HepG2 (cell line): ENCODE data around the gene CCND2. TPM values are rescaled to one million over a fixed set of nuclear protein-coding genes. Genes with fewer than 3 reads are reported as not detected.
A peak's percentile ranks its signal among the peaks of the same experiment; 100 is the strongest.

Source experiments
- ATAC-seq: fragments of 200-7000 bp; cut with Tn5 transposase; 3 replicates; pipeline ENCODE4 v1.9.1; 2020; ENCODE audit warnings: mild to moderate bottlenecking, moderate library complexity
- BruUV-seq: library from RNA; stranded (reverse); fragments of 400-500 nt; replicated peaks from 2 replicates; lab custom pipeline; 2021; lab: Mats Ljungman, UMichigan
- CTCF ChIA-PET: fragments of 300-600 bp; formaldehyde crosslinking; extraction: SDS; loops from one replicate; lab custom pipeline; 2021; ENCODE audit warnings: low total read pairs, inconsistent platforms, low intra/inter-chr PET ratio; lab: Yijun Ruan, JAX
- POLR2A ChIA-PET: fragments of 350-600 bp; sonication (Branson Sonifier 250); formaldehyde crosslinking; loops from one replicate; lab custom pipeline; 2020; ENCODE audit warnings: antibody characterized with exemption, inconsistent platforms; lab: Yijun Ruan, JAX
- DNase-seq: peaks from one replicate; pipeline ENCODE4 v3.0.0-alpha.2; 2015; ENCODE audit warnings: low spot score
- FAIRE-seq: peaks from 3 replicates; lab custom pipeline; 2011; peaks lifted over from hg19 to GRCh38; lab: Jason Lieb, UNC
- H2AFZ ChIP-seq: one replicate; pipeline ENCODE4 v1.6.1; 2011; ENCODE audit warnings: low read length, inconsistent platforms
- H3K27ac ChIP-seq: fragments of 300-600 bp; 3 replicates; pipeline ENCODE4 v1.8.0; 2011; ENCODE audit warnings: mixed run types, mild to moderate bottlenecking, mixed read lengths, low read length, inconsistent platforms; ENCODE audit not compliant: insufficient read depth; ENCODE audit errors: extremely low read length
- H3K27me3 ChIP-seq, 2 experiments: fragments of 200-600 bp in 1 of 2; 2 replicates in 1 of 2; 3 replicates in 1 of 2; pipeline versions ENCODE4 v1.6.0 to v1.8.0; 2011; ENCODE audit warnings: low read length in 2 of 2, mild to moderate bottlenecking in 2 of 2, moderate library complexity in 2 of 2, inconsistent platforms in 1 of 2; ENCODE audit not compliant: insufficient read depth in 2 of 2, control insufficient read depth in 1 of 2
- H3K36me3 ChIP-seq, 2 experiments: fragments of 200-600 bp in 1 of 2; replicated peaks in 1 of 2; 2 replicates in 1 of 2; 3 replicates in 1 of 2; pipeline versions ENCODE4 v1.5.1 to v1.8.0; 2011; ENCODE audit warnings: low read length in 2 of 2, inconsistent platforms in 1 of 2; ENCODE audit not compliant: insufficient read depth in 2 of 2, control insufficient read depth in 1 of 2
- H3K4me1 ChIP-seq: 2 replicates; pipeline ENCODE4 v1.5.1; 2012; ENCODE audit warnings: low read length, inconsistent platforms; ENCODE audit not compliant: insufficient read depth
- H3K4me2 ChIP-seq: 2 replicates; pipeline ENCODE4 v1.6.0; 2011; ENCODE audit warnings: low read depth, low read length, inconsistent platforms
- H3K4me3 ChIP-seq, 3 experiments: fragments of 200-600 bp in 1 of 3; sonication (generic), shearing (Covaris generic) in 1 of 3; replicated peaks in 1 of 3; 2 replicates each; pipeline ENCODE4 v1.5.1; 2011 to 2016; ENCODE audit warnings: low read length in 3 of 3, inconsistent platforms in 2 of 3, low read depth in 2 of 3, mild to moderate bottlenecking in 2 of 3, control low read depth in 1 of 3, mixed read lengths in 1 of 3; ENCODE audit not compliant: insufficient read depth in 1 of 3
- H3K79me2 ChIP-seq: one replicate; pipeline ENCODE4 v1.6.1; 2011; ENCODE audit warnings: low read length, inconsistent platforms; ENCODE audit not compliant: insufficient read depth
- H3K9ac ChIP-seq: 2 replicates; pipeline ENCODE4 v1.6.0; 2011; ENCODE audit warnings: mild to moderate bottlenecking, low read depth, low read length, inconsistent platforms; ENCODE audit not compliant: insufficient read depth
- H3K9me3 ChIP-seq: 2 replicates; pipeline ENCODE4 v1.5.1; 2012; ENCODE audit warnings: mild to moderate bottlenecking, low read length
- H4K20me1 ChIP-seq: 2 replicates; pipeline ENCODE4 v1.6.0; 2011; ENCODE audit warnings: inconsistent platforms, mild to moderate bottlenecking, low read length, moderate library complexity; ENCODE audit not compliant: insufficient read depth
- CHD4 ChIP-seq: fragments of 200-600 bp; sonication (generic); IDR thresholded peaks from 2 replicates; pipeline ENCODE4 v1.7.0; 2017; ENCODE audit warnings: mild to moderate bottlenecking, low read length, borderline replicate concordance
- ELF4 ChIP-seq: sonication (generic); formaldehyde crosslinking; IDR thresholded peaks from 2 replicates; pipeline ENCODE4 v1.5.0; 2020; ENCODE audit warnings: missing genetic modification reagents, mild to moderate bottlenecking, moderate library complexity, borderline replicate concordance
- EZH2 ChIP-seq: conservative IDR thresholded peaks from 2 replicates; pipeline ENCODE4 v1.6.1; 2012; ENCODE audit warnings: mild to moderate bottlenecking, low read depth, low read length, moderate library complexity
- FOSL1 ChIP-seq: sonication (generic); formaldehyde crosslinking; IDR thresholded peaks from 2 replicates; pipeline ENCODE4 v1.9.0; 2021; ENCODE audit warnings: missing genetic modification reagents, borderline replicate concordance
- GATAD2A ChIP-seq: IDR thresholded peaks from 2 replicates; pipeline ENCODE4 v1.6.1; 2016
- HNRNPK ChIP-seq: fragments of 200-400 bp; formaldehyde crosslinking; IDR thresholded peaks from 2 replicates; pipeline ENCODE4 v1.6.1; 2018; ENCODE audit warnings: low read length, low read depth, moderate library complexity, mild to moderate bottlenecking; ENCODE audit not compliant: poor library complexity, severe bottlenecking
- MIXL1 ChIP-seq: IDR thresholded peaks from 2 replicates; pipeline ENCODE4 v1.6.1; 2016
- NAIF1 ChIP-seq: sonication (generic); formaldehyde crosslinking; IDR thresholded peaks from 2 replicates; pipeline ENCODE4 v1.5.0; 2020; ENCODE audit warnings: mild to moderate bottlenecking, missing genetic modification reagents, borderline replicate concordance
- NR2F2 ChIP-seq: IDR thresholded peaks from 2 replicates; pipeline ENCODE4 v1.6.1; 2012; ENCODE audit warnings: low read depth, inconsistent platforms, borderline replicate concordance
- WIZ ChIP-seq: sonication (generic); formaldehyde crosslinking; IDR thresholded peaks from 2 replicates; pipeline ENCODE4 v1.5.1; 2020; ENCODE audit warnings: mild to moderate bottlenecking, missing genetic modification reagents
- YEATS4 ChIP-seq: sonication (generic); formaldehyde crosslinking; IDR thresholded peaks from 2 replicates; pipeline ENCODE4 v1.4.0; 2020; ENCODE audit warnings: missing genetic modification reagents, borderline replicate concordance
- ZFP36 ChIP-seq: fragments of 150-350 bp; IDR thresholded peaks from 2 replicates; pipeline ENCODE4 v1.6.1; 2018; ENCODE audit warnings: borderline replicate concordance, low read length, low read depth; ENCODE audit not compliant: partially characterized antibody
- ZNF788 ChIP-seq: sonication (generic); formaldehyde crosslinking; IDR thresholded peaks from 2 replicates; pipeline ENCODE4 v1.5.0; 2020; ENCODE audit warnings: mild to moderate bottlenecking, missing genetic modification reagents, borderline replicate concordance
- WGBS: methylation state at CpG from one replicate; pipeline ENCODE4 v1.1.6; 2017; ENCODE audit warnings: low lambda C conversion rate; 5-methylcytosine and 5-hydroxymethylcytosine counted together
- in situ Hi-C: cut with HindIII; loops from 2 replicates; pipeline ENCODE4 v1.10.0; 2017; ENCODE audit warnings: low pct_unique_long_range_greater_than_20kb; ENCODE audit not compliant: extremely low pct_ligation_motif_present
- intact Hi-C: fragments of 100-400 bp; cut with micrococcal nuclease; formaldehyde crosslinking; loops from one replicate; pipeline ENCODE4 v1.10.0; 2022; ENCODE audit not compliant: unreplicated experiment
- polyA plus RNA-seq, 8 experiments: library from polyadenylated mRNA; depleted of rRNA in 3 of 8; stranded (reverse) in 7 of 8; unstranded in 1 of 8; fragments of >200 nt; fragmentation: Illumina TruSeq in 4 of 8; extraction: Trizol in 4 of 8; gene quantifications; 2 replicates each; pipeline versions ENCODE4 v1.2.1 to v1.2.3, GENCODE V29; 2011 to 2016; ENCODE audit warnings: low read depth in 4 of 8, missing spikeins in 1 of 8, mixed read lengths in 1 of 8; ENCODE audit not compliant: insufficient read depth in 1 of 8
- total RNA-seq, 5 experiments: library from RNA; depleted of rRNA; stranded (reverse); fragments of >200 nt; fragmentation: Illumina TruSeq; extraction: Trizol; gene quantifications; 2 replicates each; pipeline ENCODE4 v1.2.3, GENCODE V29; 2016; ENCODE audit warnings: low read depth in 1 of 5
- TF ChIP-seq, protein P1 (sequence below): sonication (generic); formaldehyde crosslinking; IDR thresholded peaks from 2 replicates; pipeline ENCODE4 v1.8.0; 2022; ENCODE audit warnings: mild to moderate bottlenecking, missing genetic modification reagents, moderate library complexity
- TF ChIP-seq, protein P2 (sequence below): sonication (generic); formaldehyde crosslinking; IDR thresholded peaks from 2 replicates; pipeline ENCODE4 v1.4.0; 2020; ENCODE audit warnings: missing genetic modification reagents, borderline replicate concordance
- TF ChIP-seq, protein P3 (sequence below): sonication (generic); formaldehyde crosslinking; IDR thresholded peaks from 2 replicates; pipeline ENCODE4 v1.5.1; 2020; ENCODE audit warnings: missing genetic modification reagents, mild to moderate bottlenecking, borderline replicate concordance

CCND2 gene
- total and polyA plus RNA-seq, 2 of the 13 experiments (the other 11 are each of a cell fraction or from before 2014, with no cell fraction given): 0.61 to 1.4 TPM

DNA sequence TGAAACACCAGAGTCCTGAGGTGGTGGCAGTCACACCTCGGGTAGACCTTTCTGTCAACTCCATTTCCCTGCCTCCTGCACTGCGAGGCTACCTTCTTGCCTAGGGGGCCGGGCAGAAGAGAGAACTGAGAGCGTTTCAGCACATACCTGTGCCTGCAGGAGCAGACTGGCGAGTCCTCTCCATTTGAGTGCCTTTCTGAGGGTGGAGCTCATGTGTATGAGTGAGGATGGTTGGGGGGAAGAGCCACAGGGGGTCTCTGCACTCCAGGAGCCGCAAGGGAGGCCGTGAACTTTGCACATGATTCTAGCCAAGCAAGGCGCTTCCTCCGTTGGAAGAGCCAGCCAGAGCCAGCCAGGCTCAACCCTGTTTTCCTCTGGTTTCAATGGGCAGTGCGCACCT lies 31.0 kb upstream of the CCND2 start:
- in situ Hi-C loops (no loop called here), intact Hi-C loops (no loop called here)
- TF ChIP-seq ZFP36: no peak
- TF ChIP-seq HNRNPK: no peak
- POLR2A ChIA-PET: no interaction called here
- H4K20me1 ChIP-seq: no peaks in the 10 kb centered on the region
- CTCF ChIA-PET: no interaction called here
- DNase-seq (no peak), FAIRE-seq (no peak), ATAC-seq (peak; percentile 46)
- H3K36me3 ChIP-seq: no peaks in the 10 kb centered on the region
- peaks cover 3 to 23% of the 10 kb centered on the region in 2 experiments; a peak in 3 of 5 replicates for H3K27me3 ChIP-seq
- H3K9me3 ChIP-seq: no peaks in the 10 kb centered on the region; the same call in 1 of the 2 replicates
- no TSS peak for BruUV-seq
- no peak overlapping the region for H3K4me3 ChIP-seq
- no peak overlapping the region for H2AFZ ChIP-seq
- H3K9ac ChIP-seq: no peak overlapping the region
- H3K27ac ChIP-seq: no peak overlapping the region
- 4% methylated on average over 6 of the region's 10 CpGs for WGBS
- no peak overlapping the region for H3K4me2 ChIP-seq
- no peaks in the 10 kb centered on the region for H3K79me2 ChIP-seq
- no peaks in the 10 kb centered on the region for H3K4me1 ChIP-seq

DNA sequence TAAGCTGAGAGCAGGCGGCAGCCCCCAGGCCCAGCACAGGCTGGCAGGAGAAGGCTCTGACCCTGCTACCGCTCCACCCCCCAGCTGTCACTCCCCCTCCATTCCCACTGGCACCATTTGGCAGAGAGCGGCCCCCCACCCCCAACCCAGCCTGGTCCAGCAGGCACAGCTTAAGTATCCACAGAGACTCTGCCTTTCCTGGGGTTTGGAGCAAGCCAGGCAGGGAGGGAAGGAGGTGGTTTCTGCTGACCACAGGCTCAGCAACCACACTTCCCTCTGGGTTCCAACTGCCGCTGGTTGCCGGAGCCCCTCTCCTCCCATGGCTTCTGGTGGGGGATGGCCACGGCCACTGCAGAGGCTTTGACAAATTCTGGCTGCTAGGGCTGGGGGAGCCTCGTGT lies 30.5 kb upstream of the CCND2 start:
- no TSS peak for BruUV-seq
- no peaks in the 10 kb centered on the region; the same call in 1 of the 2 replicates for H3K9me3 ChIP-seq
- WGBS: 17% methylated on average over 2 of the region's 7 CpGs
- TF ChIP-seq NAIF1 (CRISPR knock-in tag) (no peak), MIXL1 (CRISPR knock-in tag) (no peak), FOSL1 (CRISPR knock-in tag) (no peak), WIZ (CRISPR knock-in tag) (no peak), NR2F2 (no peak), YEATS4 (CRISPR knock-in tag) (no peak), ZNF788 (CRISPR knock-in tag) (no peak), GATAD2A (CRISPR knock-in tag) (no peak), ELF4 (CRISPR knock-in tag) (no peak), EZH2 (no peak), CHD4 (no peak)
- TF ChIP-seq, protein P1, sequence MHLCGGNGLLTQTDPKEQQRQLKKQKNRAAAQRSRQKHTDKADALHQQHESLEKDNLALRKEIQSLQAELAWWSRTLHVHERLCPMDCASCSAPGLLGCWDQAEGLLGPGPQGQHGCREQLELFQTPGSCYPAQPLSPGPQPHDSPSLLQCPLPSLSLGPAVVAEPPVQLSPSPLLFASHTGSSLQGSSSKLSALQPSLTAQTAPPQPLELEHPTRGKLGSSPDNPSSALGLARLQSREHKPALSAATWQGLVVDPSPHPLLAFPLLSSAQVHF: no peak
- TF ChIP-seq, protein P2, sequence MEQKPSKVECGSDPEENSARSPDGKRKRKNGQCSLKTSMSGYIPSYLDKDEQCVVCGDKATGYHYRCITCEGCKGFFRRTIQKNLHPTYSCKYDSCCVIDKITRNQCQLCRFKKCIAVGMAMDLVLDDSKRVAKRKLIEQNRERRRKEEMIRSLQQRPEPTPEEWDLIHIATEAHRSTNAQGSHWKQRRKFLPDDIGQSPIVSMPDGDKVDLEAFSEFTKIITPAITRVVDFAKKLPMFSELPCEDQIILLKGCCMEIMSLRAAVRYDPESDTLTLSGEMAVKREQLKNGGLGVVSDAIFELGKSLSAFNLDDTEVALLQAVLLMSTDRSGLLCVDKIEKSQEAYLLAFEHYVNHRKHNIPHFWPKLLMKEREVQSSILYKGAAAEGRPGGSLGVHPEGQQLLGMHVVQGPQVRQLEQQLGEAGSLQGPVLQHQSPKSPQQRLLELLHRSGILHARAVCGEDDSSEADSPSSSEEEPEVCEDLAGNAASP (CRISPR knock-in tag): no peak
- TF ChIP-seq, protein P3, sequence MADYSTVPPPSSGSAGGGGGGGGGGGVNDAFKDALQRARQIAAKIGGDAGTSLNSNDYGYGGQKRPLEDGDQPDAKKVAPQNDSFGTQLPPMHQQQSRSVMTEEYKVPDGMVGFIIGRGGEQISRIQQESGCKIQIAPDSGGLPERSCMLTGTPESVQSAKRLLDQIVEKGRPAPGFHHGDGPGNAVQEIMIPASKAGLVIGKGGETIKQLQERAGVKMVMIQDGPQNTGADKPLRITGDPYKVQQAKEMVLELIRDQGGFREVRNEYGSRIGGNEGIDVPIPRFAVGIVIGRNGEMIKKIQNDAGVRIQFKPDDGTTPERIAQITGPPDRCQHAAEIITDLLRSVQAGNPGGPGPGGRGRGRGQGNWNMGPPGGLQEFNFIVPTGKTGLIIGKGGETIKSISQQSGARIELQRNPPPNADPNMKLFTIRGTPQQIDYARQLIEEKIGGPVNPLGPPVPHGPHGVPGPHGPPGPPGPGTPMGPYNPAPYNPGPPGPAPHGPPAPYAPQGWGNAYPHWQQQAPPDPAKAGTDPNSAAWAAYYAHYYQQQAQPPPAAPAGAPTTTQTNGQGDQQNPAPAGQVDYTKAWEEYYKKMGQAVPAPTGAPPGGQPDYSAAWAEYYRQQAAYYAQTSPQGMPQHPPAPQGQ (CRISPR knock-in tag): no peak

More for the DNA sequence above, 30.5 kb upstream of the CCND2 start:
- peaks cover 3 to 27% of the 10 kb centered on the region in 2 experiments; a peak in 3 of 5 replicates for H3K27me3 ChIP-seq
- no peaks in the 10 kb centered on the region for H3K4me1 ChIP-seq
- intact Hi-C loops: no loop called here
- DNase-seq (no peak), FAIRE-seq (no peak), ATAC-seq (no peak)
- H4K20me1 ChIP-seq: no peaks in the 10 kb centered on the region
- H3K4me3 ChIP-seq: no peak overlapping the region
- H3K79me2 ChIP-seq: no peaks in the 10 kb centered on the region
- no peak overlapping the region for H3K27ac ChIP-seq
- no peaks in the 10 kb centered on the region for H3K36me3 ChIP-seq
- CTCF ChIA-PET: no interaction called here
- in situ Hi-C loops: no loop called here
- H3K4me2 ChIP-seq: no peak overlapping the region
- H3K9ac ChIP-seq: no peak overlapping the region
- no peak overlapping the region for H2AFZ ChIP-seq
- POLR2A ChIA-PET: no interaction called here
